Subcutaneous abdominal adipose tissue (tissue), 5 donors: ENCODE results near the gene FAM171A2.
A peak's percentile ranks its signal among the peaks of the same experiment; 100 is the strongest.

ENCODE experiments used
- H3K27ac ChIP-seq: one replicate; pipeline ENCODE4 v1.7.0; 2013; ENCODE audit warnings: low read depth, mild to moderate bottlenecking, inconsistent platforms, low read length, moderate library complexity
- H3K27me3 ChIP-seq, 5 donors: one replicate each; pipeline ENCODE4 v1.7.0; 2013; ENCODE audit warnings: low read length in 5 of 5, inconsistent platforms in 1 of 5; ENCODE audit not compliant: control insufficient read depth in 5 of 5, insufficient read depth in 4 of 5
- H3K36me3 ChIP-seq, 5 donors: one replicate each; pipeline ENCODE4 v1.7.0; 2013; ENCODE audit warnings: low read length in 5 of 5; ENCODE audit not compliant: control insufficient read depth in 5 of 5, insufficient read depth in 5 of 5
- H3K4me1 ChIP-seq, 5 donors: one replicate each; pipeline ENCODE4 v1.7.0; 2013; ENCODE audit warnings: low read length in 5 of 5, mild to moderate bottlenecking in 3 of 5, moderate library complexity in 1 of 5; ENCODE audit not compliant: control insufficient read depth in 5 of 5, insufficient read depth in 5 of 5
- H3K4me3 ChIP-seq, 5 donors: one replicate each; pipeline ENCODE4 v1.7.0; 2013; ENCODE audit warnings: low read length in 5 of 5, low read depth in 1 of 5
- H3K9ac ChIP-seq, 5 donors: one replicate each; pipeline ENCODE4 v1.7.0; 2013; ENCODE audit warnings: low read length in 5 of 5, mild to moderate bottlenecking in 4 of 5, moderate library complexity in 3 of 5
- H3K9me3 ChIP-seq, 5 donors: one replicate each; pipeline ENCODE4 v1.7.0; 2013; ENCODE audit warnings: low read length in 5 of 5; ENCODE audit not compliant: control insufficient read depth in 5 of 5
- donor health status: healthy.
- donor health status: healthy.
- donor health status: healthy.
- donor health status: healthy.
- donor health status: healthy.

Gene FAM171A2

DNA sequence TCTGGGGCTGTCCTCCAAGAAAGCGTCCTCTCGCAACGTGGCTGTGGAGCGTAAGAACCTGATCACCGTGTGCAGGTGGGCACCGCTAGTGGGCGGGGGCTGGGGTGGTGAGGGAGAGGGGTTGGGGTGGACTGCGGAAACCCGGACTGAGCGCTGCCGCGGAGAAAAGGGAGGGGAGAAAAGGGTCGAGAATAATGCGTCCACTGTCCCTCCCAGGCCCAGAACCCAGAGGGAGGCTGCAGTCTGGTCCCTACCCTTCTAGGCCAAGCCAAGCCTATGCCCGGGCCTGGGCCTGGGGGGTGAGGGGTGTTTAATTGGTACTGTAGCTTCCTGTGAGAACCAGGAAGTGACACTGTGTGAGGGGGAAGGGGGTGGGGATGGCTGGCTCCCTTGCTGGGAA is 54.8 kb downstream of the FAM171A2 start:
- H3K9ac ChIP-seq, result no peak overlapping the region
- peaks cover 0 to 16% (median 14%) of the 10 kb centered on the region in 5 donors for H3K4me1 ChIP-seq
- H3K27me3 ChIP-seq, result peaks cover 28 to 44% (median 36%) of the 10 kb centered on the region in 5 donors
- no peak overlapping the region for H3K27ac ChIP-seq
- H3K36me3 ChIP-seq, result no peaks in the 10 kb centered on the region
- no peaks in the 10 kb centered on the region for H3K9me3 ChIP-seq
- H3K4me3 ChIP-seq, result peak overlapping the region in 1 of 5 donors; percentile 22

DNA sequence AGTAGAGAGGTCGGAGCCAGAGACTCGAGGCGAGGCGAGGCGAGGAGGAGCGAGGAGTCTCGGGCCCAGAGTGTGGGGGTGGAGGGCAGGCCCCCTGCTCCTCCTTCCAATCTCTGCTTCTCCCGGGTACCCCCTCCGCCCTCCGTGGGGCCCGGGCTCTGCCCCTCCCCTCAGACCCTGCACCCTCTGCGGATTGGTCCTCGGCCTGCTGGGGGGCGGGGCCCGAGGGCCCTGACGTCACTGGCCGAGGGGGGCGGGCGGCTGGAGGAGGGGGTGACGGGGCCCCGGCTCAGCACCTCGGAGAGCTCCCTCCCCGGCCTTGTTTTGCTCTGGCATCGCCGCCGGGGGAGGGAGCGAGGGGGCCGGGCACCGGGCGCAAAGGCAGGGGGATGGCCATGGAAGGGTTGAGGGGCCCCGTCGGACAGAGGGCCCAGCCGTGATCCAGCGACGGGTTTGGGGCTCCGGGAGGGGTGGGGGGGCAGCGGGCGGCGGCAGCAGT is 55.3 kb downstream of the FAM171A2 start, which contains the start of gene RUNDC3A:
Gene RUNDC3A, plus strand, starts transcription at position 282 of the 499 bp plus-strand sequence. CDS start 232 bp downstream, outside the sequence.
- peaks cover 0 to 16% (median 14%) of the 10 kb centered on the region in 5 donors for H3K4me1 ChIP-seq
- peak within 1 kb of the TSS in 3 of 5 donors; percentile 2 to 53 (median 40) for H3K4me3 ChIP-seq
- no peak within 1 kb of the TSS for H3K27ac ChIP-seq
- peaks cover 26 to 41% (median 36%) of the 10 kb centered on the region in 5 donors for H3K27me3 ChIP-seq
- H3K9me3 ChIP-seq, result no peaks in the 10 kb centered on the region
- H3K9ac ChIP-seq, result no peak within 1 kb of the TSS
- no peaks in the 10 kb centered on the region for H3K36me3 ChIP-seq

DNA sequence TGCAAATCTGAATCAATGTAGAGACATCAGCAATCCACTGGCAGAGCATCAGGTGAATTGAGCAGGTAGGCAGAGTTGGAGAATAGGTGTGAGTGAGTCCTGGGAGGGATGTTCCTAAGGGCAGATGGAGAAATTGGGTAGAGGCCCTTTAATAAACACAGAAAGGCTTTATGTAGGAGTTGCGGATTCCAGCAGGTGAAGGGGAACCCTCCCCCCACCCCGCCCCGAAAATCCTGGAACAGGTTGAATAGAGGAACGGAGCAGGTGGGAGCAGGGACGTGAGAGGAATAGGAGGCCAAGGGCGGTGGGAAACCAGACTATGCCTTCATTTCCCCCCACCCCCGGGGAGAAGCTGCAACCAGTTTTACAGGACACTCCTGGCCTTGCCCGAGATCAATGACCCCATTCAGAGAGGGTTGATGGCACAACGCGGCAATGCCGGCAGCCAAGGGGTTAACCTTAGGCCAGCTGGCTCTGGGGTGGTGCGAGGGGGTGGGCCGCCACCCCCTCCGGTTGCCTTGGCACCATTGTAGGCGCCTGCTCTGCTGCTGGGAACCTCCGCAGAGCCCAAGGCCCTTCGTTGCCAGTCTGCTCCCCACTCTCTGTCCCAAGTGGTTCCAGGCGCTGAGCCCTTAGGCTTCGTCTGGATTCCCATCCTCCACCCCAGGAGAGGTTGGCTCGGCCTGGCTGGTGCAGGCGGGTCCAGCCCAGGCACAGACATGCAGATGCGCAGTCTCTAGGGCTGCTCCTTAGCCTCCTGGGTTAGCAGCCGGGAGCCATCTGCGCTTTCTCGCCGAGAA is 56.1 kb downstream of the FAM171A2 start:
- Histone ChIP-seq H3K27ac (no peak overlapping the region), H3K9ac (no peak overlapping the region), H3K4me3 (peak overlapping the region in 3 of 5 donors; percentile 2 to 18 (median 18))

DNA sequence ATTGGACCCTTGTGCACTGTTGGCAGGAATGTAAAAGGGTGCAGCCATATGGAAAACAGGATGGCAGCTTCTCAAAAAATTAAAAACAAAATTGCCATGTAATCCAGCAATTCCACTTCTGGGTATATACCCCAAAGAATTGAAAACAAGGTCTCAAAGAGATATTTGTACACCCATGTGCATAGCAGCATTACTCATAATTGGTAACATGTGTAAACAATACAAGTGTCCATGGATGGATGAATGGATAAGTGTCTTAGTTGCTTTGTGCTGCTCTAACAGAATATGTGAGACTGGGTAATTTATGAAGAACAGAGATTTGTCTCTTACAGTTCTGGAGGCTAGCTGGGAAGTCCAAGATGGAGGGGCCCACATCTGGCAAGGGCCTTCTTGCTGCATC is 59.0 kb downstream of the FAM171A2 start:
- Histone ChIP-seq H3K9ac (no peak overlapping the region), H3K9me3 (no peaks in the 10 kb centered on the region)

More for the DNA sequence above, 56.1 kb downstream of the FAM171A2 start:
- Histone ChIP-seq H3K4me1 (peaks cover 0 to 16% (median 14%) of the 10 kb centered on the region in 5 donors), H3K36me3 (no peaks in the 10 kb centered on the region), H3K27me3 (peaks cover 23 to 34% (median 30%) of the 10 kb centered on the region in 5 donors), H3K9me3 (no peaks in the 10 kb centered on the region)

More for the DNA sequence above, 59.0 kb downstream of the FAM171A2 start:
- H3K36me3 ChIP-seq, result no peaks in the 10 kb centered on the region
- no peak overlapping the region for H3K4me3 ChIP-seq
- peaks cover 0 to 16% (median 14%) of the 10 kb centered on the region in 5 donors for H3K4me1 ChIP-seq
- H3K27me3 ChIP-seq, result peaks cover 10 to 26% (median 21%) of the 10 kb centered on the region in 5 donors
- H3K27ac ChIP-seq, result no peak overlapping the region
